HG03432 (cell line): ENCODE measurements around the gene GALNT16.
"Not testable (repeated sequence)": the region's sequence is repeated elsewhere in the genome, so short reads cannot be mapped to it uniquely, and the experiment has no call there.

Experiments
- ATAC-seq: cut with Tn5 transposase; IDR thresholded peaks from one replicate; pipeline ENCODE4 v1.9.1; 2021; ENCODE audit warnings: mild to moderate bottlenecking, moderate library complexity; ENCODE audit not compliant: unreplicated experiment

Gene GALNT16

DNA sequence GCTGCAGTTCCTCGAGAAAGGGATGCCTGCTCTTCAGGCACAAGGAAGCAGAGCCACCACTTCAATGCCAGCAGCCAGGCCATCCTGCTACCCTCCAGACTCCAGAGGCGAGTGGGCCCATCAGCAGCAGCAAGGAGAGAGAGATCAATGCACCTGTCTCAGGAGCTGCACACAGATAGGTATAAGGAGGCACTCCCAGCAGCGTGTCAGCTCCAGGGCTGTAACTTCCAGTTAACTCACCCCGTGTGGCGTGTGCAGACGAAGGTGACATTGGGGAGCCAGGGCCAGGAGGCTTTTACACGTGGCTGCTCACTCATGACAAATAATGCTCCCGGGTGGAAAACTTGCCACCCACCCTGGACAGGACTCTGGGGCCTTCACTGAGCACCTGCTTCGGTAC lies 24.2 kb downstream of the GALNT16 start:
- no peak for ATAC-seq

DNA sequence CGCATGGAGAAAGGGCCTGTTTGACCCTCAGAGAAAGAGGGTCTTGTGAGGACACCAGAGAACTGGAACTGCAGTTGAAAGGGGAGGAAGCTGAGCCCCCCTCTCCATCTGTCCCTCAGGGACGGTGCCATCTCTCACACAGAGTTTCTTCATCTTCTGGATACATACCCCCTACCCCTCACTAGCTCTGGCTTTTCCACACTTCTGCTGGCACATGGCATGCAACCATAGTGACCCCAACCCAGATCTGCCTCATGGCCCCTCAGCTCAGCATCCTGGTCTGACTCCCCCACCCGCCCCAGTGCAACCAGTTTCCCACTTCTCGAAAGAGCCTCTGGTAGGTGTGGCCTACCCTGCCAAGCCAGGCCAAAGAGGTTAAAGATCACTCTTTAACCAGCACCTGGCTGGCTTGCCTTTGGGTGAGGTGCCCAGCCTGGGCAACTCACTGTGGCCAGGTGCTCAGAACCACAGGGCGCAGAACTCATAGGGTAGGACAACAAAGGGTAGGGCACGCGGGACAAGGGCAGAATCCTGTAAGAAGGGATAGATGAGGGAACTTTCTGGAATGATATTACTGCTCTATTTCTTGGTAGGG lies 25.8 kb downstream of the GALNT16 start:
- no peak for ATAC-seq

DNA sequence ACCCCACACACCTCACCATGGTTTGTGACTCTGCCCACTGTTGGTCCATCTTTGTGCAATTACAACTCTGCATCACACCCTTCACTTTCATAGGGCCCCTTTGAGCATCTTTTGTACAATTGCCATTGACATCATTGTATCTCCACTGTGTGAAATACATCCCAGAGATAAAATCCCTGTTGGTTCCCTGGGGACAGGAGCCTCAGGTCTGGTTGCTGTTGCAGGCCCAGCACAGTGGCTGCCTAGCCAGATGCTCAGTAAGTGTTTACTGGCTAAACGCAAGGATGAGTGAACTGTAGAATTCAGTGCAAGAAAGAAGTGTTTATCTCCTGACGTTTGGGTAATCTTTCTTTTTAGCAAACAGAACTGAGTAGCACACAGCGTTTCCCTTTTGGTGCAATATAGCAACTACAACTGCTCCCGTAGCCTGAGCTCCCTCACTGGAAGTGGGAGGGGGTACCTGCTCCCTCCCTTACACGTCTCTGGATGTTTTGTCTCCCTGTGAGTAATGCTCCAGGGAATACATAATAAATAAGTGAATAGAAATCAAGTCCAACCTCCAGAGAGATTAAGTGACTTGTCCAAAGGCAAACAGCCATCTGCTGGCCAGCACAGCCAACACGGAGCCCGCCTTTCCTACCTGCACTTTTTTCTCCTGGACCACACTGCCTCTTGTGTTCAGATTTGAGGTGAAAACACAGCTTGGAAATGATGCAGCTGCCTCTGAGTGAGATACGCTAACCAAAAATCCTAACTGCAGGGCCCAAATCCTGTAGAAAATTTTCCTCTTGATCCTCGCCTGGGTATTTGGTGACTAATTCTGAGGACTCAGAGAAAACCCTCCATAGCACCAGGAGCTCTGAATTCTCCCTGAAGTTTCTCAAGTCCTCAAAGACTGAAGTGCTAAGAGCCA lies 27.4 kb downstream of the GALNT16 start:
- no peak for ATAC-seq

DNA sequence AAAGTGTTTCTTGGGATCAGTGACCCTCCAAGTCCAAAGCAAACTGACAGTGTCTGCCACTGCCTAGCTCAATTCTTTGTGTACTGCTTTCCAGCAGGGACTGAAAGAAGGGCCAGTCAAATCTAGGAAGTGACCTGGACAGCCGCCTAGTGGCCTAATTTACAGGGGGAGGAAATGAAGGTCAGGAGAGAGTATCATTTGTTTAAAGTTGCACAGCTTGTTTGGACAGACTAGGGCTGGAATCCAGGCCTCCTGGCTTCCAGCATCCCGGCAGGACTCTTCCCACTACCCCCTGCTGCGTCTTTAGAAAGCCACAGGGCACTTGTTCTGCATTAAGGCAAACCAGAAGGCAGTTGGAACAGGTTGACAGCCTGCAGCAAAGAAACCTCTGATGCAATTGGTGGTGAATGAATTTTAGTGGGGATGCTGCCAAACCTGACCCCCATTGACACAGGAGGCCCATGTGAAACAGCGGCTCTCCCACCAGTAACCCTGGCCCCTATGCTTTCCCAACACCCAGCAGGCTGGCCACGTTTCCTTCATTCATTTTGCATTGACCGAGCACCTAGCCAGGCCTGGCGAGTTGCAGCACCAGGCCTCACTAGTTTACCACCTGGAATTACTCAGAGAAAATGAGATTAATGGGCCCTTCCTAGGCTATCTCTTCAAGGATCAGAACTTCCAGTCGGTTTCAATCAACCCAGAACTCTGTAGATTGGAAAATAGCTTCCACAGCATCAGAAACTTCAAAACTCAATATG lies 28.2 kb downstream of the GALNT16 start:
- ATAC-seq: no peak

DNA sequence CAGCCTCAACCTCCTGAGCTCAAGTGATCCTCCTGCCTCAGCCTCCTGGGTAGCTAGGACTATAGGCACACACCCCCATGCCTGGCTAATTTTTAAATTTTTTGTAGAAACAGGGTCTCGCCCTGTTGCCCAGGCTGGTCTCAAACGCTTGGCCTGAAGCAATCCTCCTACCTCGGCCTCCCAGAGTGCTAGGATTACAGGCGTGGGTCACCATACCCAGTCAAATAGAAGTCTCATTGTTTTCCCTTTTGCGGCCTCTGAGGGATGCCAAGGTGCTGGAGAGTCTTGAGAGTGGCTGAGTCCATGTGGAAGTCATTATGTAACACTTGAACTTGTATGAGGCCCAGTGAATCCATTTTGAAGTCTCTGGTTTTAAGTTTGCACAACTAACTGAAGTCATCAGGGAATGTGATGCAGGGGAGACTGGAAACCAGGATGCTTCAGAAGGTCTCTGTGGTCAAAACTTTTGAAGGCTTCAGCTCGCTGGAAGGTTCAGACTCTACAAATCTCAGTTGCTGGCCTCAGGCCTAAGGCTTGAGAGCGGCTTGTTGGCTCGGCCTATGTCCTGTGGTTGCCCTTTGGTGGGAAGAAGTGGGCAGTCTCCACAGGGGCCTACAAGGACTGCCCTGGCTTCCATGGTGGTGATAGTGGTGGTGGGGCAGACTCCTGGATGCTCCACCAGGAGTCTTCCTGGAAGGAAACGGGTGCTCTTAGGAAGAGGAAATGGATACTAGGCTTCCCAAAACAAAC lies 29.2 kb downstream of the GALNT16 start:
- ATAC-seq: no peak

DNA sequence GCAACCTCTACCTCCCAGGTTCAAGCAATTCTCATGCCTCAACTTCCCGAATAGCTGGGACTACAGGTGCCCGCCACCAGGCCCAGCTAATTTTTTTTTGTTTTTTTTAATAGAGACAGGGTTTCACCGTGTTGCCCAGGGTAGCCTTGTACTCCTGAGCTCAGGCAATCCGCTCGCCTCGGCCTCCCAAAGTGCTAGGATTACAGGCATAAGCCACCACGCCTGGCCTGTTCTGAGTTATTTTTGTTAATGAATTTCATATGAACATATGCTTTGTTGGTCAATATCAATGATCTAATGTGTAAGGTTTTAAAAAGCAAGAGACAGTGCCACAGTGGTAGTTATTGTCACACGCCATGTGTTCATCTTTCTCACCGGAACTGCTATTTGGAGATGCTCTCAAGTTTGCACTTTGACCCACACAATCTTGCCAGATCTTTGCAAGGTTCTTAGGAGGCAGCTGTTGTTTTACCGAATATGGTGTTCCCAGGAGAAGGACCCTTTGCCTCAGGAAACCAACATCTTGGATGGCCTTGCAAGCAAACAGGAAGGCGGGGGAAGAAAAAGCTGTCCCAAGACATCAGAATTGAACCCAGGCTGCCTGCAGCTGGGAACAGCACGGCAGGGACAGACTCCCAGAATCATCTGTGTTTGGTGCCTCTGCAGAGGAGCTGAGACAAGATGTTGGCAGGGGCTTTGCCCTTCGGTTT lies 30.0 kb downstream of the GALNT16 start:
- ATAC-seq: no peak

DNA sequence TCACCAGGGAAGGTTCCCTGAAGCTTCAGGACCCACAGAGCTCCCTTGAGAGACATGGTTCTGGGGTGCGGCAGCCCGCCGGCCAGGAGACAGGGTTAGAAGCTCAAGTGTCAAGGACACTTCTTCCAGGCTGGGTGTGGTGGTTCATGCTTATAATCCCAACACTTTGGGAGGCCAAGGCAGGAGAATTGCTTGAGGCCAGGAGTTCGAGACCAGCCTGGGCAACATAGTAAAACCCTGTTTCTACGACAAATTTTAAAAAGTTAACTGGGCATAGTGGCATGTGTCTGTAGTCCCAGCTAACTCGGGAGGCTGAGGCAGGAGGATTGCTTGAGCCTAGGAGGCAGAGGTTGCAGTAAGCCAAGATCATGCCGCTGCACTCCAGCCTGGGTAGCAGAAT lies 30.9 kb downstream of the GALNT16 start:
- ATAC-seq: not testable (repeated sequence)

DNA sequence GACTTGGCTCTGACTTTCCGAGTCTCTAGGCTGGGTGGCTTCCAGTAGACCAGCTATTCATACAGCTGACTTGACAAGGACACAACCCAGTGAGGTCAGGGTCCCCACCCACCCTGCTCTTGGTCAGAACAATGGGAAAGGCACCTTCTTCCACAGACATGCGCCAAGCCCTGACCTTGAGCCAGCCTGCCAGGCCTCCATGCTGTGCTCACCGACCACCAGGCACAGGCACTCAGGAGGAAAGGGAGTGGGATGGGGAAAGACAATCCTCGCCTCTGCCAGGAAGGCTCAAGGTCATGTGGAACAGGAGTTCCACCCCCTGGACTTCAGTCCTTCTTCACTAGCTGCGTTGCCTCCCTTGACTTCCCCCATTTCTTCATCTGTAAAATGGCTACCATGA lies 31.4 kb downstream of the GALNT16 start:
- ATAC-seq: no peak

DNA sequence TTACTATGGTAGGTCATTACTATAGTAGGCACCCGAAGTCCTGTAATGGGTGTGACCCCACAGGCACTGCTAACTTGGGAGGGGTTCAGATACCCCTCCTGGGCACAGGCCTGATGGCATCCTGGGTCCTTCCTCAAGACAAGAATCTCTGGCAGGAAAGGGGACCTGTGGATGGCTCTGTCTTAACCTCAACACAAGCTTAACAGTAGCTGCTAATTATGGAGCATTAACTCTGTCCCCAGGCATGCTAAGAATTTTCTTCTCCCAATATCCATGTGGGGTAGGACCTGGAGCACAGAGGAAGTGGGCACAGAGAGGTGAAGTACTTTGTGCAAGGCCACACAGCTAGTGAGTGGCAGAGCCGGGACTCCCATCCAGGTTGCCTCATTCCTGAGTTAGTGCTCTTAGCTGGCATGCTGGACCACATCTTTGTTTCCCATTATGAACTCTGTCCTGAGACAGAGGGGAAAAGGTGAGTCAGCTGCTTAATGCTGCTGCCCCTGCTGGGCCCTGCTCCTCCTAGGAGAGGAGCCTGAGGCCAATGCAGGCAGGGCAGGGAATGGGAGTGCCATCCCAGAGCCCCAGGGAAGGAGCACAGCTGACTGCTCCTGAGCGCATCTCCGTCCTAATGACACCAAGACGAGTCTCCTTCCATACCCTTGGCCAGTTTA lies 32.1 kb downstream of the GALNT16 start:
- ATAC-seq: no peak

DNA sequence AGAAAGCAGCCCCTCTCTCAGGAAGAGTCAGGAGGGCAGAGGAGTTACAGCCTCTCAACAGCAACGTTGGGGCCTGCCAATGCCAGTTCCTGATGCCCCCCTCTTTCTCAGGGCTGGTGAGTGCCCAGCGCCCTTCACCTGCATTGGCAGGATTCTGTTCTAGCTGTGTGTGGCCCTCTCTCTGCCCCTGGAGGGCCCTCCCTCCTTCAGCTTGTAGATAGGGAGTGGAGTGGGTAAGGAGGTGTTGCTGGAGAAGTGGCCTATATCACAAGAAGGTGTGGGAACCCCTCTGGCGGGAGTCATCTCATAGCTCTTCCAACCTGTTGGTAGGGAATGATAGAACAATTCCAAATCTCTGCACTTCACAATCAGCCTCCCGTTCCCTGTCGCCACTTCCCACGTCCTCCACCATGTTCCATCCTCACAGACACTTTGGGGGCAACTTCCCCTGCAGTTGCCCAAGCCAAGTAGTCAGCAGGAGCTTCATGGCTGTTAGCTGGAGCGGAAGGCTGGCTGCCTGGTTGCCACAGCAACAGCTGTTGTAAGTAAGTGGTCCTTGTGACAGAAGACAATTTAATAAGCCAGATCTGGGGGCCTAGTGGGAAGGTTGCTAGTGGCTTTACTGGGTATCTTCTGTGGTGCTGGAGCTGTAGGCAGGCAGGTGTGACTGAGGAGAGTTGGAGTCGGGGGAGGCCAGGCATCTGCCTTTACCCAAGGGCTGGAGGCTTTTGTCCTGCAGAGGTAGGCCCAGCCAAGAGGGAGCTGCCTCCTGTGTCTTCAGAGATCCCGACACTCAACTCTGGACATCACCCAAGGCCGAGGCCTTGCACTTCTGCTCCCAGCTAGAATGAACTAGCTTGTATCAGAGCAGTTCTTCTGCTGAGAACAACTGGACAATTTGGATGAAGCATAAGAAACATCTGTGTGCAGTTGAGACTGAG lies 38.4 kb downstream of the GALNT16 start:
- no peak for ATAC-seq

DNA sequence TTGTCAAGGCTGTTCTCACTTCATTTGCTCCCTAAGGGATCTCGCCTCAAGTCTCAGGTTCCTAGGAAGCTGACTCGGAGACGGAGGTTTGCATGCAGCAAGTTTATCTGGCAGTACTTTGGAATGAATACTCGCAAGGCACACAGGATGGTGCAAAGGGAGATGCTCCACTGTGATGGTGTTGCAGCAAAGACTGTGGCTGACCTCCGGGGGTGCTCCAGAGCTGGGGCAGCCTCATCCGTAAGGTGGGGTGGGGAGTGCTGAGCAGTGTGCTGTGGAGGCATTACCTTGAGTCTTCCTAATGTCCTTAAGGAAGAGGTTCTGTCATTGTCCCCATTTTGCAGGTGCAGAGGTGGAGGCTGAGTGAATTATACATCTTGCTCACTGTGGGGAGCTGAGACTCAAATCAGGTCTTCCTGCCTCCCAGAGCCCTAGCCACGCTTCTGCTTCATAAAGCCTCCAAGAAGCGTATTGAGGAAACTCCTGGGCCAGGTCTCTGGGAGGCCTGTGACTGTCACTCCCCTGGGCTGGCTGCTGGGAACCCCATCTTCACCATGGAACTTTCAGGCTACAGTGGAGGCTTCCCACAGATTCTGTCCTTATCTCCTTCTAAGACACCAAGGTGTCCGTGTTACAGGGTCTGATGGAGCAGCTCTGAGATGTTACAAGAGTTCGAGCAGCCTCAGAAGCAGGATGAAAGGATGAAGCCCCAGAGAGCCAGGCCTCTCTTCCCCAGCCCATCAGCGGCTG lies 39.5 kb downstream of the GALNT16 start:
- ATAC-seq: no peak

DNA sequence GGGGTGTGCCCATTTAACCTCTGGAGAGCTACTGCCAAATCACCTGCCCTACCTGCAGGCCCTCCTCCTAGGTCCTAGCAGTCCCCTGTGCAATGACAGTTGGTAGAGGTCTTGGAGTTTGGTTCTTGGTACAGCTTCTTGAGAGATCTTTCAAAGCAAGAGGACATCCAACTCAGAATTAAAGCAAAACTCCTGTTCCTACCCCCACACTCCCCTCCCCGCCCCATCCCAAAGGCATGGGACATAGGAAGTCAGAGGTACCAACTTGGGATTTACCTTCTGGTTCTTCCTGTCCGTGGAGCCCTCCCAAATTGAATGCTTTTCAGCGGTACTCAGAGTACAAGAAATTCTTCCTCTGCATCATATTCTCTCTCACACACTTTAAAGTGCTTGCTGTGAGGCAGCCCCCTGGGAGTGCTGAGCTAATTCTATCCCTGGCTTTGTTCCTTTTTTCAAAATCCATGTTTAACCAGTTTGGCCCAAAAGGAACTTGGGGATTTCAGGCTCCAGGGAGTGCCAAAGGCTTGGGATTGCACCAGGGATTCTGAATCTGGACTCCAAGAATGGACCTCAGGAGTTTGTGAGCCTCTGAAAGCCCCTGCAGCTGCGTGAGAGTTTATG lies 40.8 kb downstream of the GALNT16 start:
- ATAC-seq: no peak

DNA sequence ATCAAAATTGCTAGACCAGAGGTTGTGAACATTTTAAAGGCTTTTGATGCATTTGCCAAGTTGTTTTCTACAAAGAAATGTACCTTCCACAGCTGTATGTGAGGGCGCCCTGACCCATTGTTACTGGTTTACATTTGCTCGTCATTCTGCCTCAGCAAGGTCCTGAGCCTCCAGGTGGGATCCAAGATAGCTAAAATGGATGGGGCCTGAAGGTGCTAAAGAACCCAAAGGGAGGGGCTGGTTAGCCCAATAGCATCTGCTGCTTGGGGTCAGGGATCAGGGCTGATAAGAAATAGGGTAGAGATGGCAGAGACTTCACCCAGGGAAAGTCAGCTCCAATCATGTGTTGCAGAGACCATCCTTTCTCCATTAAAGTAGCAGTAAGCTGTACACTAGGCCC lies 43.1 kb downstream of the GALNT16 start:
- ATAC-seq: no peak

DNA sequence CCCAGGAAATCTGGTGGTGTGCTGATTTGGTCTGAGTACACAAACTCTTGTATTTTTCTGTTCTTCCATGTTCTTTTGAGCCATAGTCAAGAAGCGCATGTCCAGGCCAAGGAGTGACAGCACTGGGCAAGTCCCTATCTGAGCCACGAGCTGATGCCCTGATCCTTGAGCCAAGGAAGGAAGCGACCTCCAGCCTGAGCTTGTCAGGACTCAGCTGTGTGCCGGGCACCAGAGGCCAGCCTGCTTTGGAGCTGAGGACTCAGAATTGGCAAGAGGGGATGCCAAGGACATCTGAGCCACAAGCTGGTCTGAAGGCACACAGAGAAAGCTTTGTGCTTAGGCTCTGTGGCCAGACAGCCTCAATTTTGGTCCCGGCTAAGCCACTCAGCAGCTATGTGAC lies 52.6 kb downstream of the GALNT16 start:
- no peak for ATAC-seq

DNA sequence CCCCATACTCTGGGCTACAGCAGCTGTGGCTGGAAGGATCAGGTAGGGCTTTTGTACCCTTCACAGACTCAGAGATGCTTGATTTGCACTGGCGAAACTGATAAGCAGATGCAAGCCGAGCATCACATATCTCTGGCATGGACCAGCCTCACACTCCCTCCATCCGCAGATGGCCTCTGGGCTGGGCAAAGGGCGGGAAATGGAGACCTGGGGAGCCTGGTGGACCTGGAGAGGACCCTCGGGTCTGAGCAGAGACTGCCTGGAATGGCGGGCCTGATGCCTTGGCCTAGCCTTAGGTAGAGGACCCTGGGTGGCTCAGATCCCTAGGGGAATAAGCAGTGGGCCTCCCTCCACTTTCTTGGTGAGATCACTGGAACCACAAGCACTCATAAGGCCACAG lies 53.2 kb downstream of the GALNT16 start:
- ATAC-seq: no peak

DNA sequence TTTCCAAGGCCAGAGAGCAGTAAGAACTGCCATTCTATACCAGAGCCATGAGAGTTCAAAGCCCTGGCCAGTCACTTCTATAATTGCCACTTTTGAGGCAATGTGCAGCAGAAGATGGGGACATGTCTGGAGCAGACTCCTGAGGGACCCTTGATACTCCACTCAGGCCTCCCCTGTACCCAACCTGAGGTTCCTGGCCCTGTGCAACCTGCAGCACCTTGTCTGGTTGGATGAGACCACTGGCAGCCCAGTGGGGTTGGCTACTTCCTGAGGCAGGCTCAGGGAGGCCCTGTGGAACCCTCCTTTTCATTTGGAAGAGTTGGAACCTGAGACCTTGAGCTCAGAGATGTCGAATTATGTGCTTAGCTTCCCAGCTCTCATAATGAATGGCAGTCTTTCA lies 54.4 kb downstream of the GALNT16 start:
- no peak for ATAC-seq

DNA sequence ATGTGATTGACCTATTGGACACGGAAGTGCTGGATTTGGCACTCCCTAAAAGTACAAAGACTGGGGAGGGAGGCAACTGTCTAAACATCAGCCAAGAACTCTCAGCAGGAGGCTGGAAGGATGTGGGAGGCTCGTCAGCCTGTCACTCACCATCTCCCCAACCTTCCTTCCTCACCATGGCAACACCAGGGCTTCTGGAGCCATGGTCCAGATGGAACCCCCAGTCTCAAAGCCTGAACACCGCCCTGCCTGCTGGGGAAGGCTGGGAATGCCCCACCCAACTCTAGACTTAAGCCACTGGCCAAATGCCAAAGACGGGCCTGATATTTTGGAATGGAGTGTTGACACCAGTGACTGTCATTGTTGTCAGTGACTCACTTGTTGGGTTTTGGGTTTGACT lies 55.3 kb downstream of the GALNT16 start:
- no peak for ATAC-seq
